Measurements from ENCODE around the gene FNDC3B.

Gene FNDC3B

GRCh38 chr3:172402892-172403643 is 363.7 kb downstream of the FNDC3B start:
- TF ChIP-seq ZNF426 (tag by site-specific recombination; IDR thresholded peaks at IDR 0.05) (no peak), ZNF768 (tag by site-specific recombination; IDR thresholded peaks at IDR 0.05) (no peak), ZNF292 (tag by site-specific recombination; IDR thresholded peaks at IDR 0.05; ENCODE audit: borderline replicate concordance, low read depth) (no peak), MYNN (tag by site-specific recombination; IDR thresholded peaks at IDR 0.05; ENCODE audit: borderline replicate concordance) (no peak), ZBTB21 (tag by site-specific recombination; IDR thresholded peaks at IDR 0.05) (no peak), ZXDB (tag by site-specific recombination; IDR thresholded peaks at IDR 0.05) (no peak), ZNF280C (tag by site-specific recombination; IDR thresholded peaks at IDR 0.05) (no peak), ZNF24 (tag by site-specific recombination; IDR thresholded peaks at IDR 0.05) (no peak), ZNF416 (tag by site-specific recombination; IDR thresholded peaks at IDR 0.05) (no peak), ZNF138 (tag by site-specific recombination; IDR thresholded peaks at IDR 0.05; ENCODE audit: borderline replicate concordance) (no peak), ZSCAN23 (tag by site-specific recombination; IDR thresholded peaks at IDR 0.05) (no peak), ZNF510 (tag by site-specific recombination; IDR thresholded peaks at IDR 0.05; ENCODE audit: insufficient replicate concordance) (no peak), ZBTB26 (tag by site-specific recombination; optimal IDR thresholded peaks at IDR 0.05) (no peak), BCL6B (tag by site-specific recombination; IDR thresholded peaks at IDR 0.05) (no peak), ZNF521 (tag by site-specific recombination; IDR thresholded peaks at IDR 0.05) (no peak), ZNF837 (tag by site-specific recombination; IDR thresholded peaks at IDR 0.05) (no peak), ZNF221 (tag by site-specific recombination; IDR thresholded peaks at IDR 0.05; ENCODE audit: borderline replicate concordance) (no peak), ZNF211 (tag by site-specific recombination; IDR thresholded peaks at IDR 0.05; ENCODE audit: low read depth) (no peak), EGR2 (tag by site-specific recombination; IDR thresholded peaks at IDR 0.05; ENCODE audit: low read depth) (no peak), ZNF548 (tag by site-specific recombination; IDR thresholded peaks at IDR 0.05) (no peak)
- Histone ChIP-seq H3K27ac (ENCODE audit: extremely low read depth, low read depth, low read length) (no peak overlapping the region), H3K36me3 (ENCODE audit: control insufficient read depth in 2 of 2, insufficient read depth in 1 of 2, low read length in 2 of 2) (peaks cover 0 to 3% of the 10 kb centered on the region in 2 experiments; a peak in 2 of 3 replicates), H3K4me3 (ENCODE audit: low read depth, low read length) (no peak overlapping the region), H3K9me3 (ENCODE audit: control insufficient read depth, insufficient read depth, low read depth, low read length) (no peaks in the 10 kb centered on the region), H3K4me1 (ENCODE audit: control insufficient read depth, insufficient read depth, low read length) (no peaks in the 10 kb centered on the region)
- ChIA-PET CTCF (no interaction called here), POLR2A (no interaction called here)
